RWPE2 (cell line): ENCODE data around the gene HIVEP3.
"Not testable (repeated sequence)": the region's sequence is repeated elsewhere in the genome, so short reads cannot be mapped to it uniquely, and the experiment has no call there.

Experiments
- ATAC-seq: fragments of 200-7000 bp; cut with Tn5 transposase; 3 replicates; pipeline ENCODE4 v1.9.1; 2021; ENCODE audit warnings: low read depth
- DNase-seq: peaks from one replicate; pipeline ENCODE4 v3.0.0-alpha.2; 2020; ENCODE audit warnings: low spot score
- H3K27ac ChIP-seq: fragments of 450-650 bp; 2 replicates; pipeline ENCODE4 v1.5.1; 2017; ENCODE audit warnings: mild to moderate bottlenecking; ENCODE audit not compliant: poor library complexity, severe bottlenecking
- H3K27me3 ChIP-seq: fragments of 250-450 bp; sonication (Bioruptor Pico); 2 replicates; pipeline ENCODE4 v1.5.1; 2021; ENCODE audit warnings: mild to moderate bottlenecking, moderate library complexity; ENCODE audit not compliant: insufficient read depth, poor library complexity, severe bottlenecking
- H3K36me3 ChIP-seq: fragments of 250-450 bp; sonication (Bioruptor Pico); 2 replicates; pipeline ENCODE4 v1.5.1; 2020; ENCODE audit warnings: low read depth, mild to moderate bottlenecking, moderate library complexity
- H3K4me1 ChIP-seq: fragments of 250-450 bp; sonication (Bioruptor Pico); 2 replicates; pipeline ENCODE4 v1.5.1; 2021; ENCODE audit warnings: mild to moderate bottlenecking, moderate library complexity; ENCODE audit not compliant: insufficient read depth, poor library complexity, severe bottlenecking
- H3K4me3 ChIP-seq: fragments of 250-450 bp; sonication (Bioruptor Pico); 2 replicates; pipeline ENCODE4 v1.5.1; 2021; ENCODE audit warnings: mild to moderate bottlenecking, moderate library complexity; ENCODE audit not compliant: severe bottlenecking
- H3K9me3 ChIP-seq: fragments of 250-450 bp; sonication (Bioruptor Pico); 2 replicates; pipeline ENCODE4 v1.5.1; 2021; ENCODE audit warnings: mild to moderate bottlenecking, moderate library complexity; ENCODE audit not compliant: severe bottlenecking
- TF ChIP-seq, protein P1 (sequence below): fragments of 450-650 bp; IDR thresholded peaks from one replicate; pipeline ENCODE4 v1.5.1; 2017; ENCODE audit warnings: mild to moderate bottlenecking, moderate library complexity; ENCODE audit not compliant: poor library complexity, severe bottlenecking

Gene HIVEP3

DNA sequence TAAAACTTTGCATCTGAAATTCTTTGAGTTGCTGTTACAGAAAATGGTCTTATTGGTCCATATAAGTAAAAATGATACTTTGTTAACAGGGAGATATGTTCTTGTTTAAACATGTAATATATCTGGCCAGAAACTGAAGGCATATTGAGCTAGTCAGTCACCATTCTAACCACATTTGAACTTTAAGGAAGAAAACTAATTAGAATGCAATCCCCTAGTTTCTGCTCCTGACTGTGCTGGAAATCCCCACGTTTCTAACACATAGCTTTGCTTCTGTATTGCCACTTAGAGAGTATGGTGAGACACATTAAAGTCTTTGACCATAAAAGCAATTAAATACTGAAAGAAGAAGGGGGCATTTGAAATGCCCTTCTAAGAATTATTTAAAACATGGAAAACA is 32.1 kb upstream of the HIVEP3 start:
- Histone ChIP-seq H3K4me3 (no peak overlapping the region), H3K27me3 (no peaks in the 10 kb centered on the region), H3K27ac (no peak overlapping the region), H3K9me3 (no peaks in the 10 kb centered on the region), H3K36me3 (no peaks in the 10 kb centered on the region), H3K4me1 (peaks cover 29% of the 10 kb centered on the region)
- DNase-seq (no peak), ATAC-seq (no peak)
- TF ChIP-seq, protein P1, sequence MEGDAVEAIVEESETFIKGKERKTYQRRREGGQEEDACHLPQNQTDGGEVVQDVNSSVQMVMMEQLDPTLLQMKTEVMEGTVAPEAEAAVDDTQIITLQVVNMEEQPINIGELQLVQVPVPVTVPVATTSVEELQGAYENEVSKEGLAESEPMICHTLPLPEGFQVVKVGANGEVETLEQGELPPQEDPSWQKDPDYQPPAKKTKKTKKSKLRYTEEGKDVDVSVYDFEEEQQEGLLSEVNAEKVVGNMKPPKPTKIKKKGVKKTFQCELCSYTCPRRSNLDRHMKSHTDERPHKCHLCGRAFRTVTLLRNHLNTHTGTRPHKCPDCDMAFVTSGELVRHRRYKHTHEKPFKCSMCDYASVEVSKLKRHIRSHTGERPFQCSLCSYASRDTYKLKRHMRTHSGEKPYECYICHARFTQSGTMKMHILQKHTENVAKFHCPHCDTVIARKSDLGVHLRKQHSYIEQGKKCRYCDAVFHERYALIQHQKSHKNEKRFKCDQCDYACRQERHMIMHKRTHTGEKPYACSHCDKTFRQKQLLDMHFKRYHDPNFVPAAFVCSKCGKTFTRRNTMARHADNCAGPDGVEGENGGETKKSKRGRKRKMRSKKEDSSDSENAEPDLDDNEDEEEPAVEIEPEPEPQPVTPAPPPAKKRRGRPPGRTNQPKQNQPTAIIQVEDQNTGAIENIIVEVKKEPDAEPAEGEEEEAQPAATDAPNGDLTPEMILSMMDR, result no peak

DNA sequence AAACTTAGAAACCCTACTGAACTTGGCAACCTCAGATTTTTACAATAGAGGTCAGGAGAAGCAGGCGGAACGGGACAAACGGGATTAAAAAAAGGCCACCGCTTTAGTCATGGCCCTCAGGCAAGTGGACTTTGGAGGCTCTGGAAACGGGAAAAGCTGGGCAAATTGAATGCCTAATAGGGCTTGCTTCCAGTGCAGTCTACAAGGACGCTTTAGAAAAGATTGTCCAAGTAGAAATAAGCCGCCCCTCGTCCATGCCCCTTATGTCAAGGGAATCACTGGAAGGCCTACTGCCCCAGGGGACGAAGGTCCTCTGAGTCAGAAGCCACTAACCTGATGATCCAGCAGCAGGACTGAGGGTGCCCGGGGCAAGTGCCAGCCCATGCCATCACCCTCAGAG is 27.2 kb upstream of the HIVEP3 start:
- H3K9me3 ChIP-seq, H3K4me1 ChIP-seq, H3K27me3 ChIP-seq, ATAC-seq, H3K4me3 ChIP-seq, H3K27ac ChIP-seq, H3K36me3 ChIP-seq, DNase-seq: not testable (repeated sequence)

DNA sequence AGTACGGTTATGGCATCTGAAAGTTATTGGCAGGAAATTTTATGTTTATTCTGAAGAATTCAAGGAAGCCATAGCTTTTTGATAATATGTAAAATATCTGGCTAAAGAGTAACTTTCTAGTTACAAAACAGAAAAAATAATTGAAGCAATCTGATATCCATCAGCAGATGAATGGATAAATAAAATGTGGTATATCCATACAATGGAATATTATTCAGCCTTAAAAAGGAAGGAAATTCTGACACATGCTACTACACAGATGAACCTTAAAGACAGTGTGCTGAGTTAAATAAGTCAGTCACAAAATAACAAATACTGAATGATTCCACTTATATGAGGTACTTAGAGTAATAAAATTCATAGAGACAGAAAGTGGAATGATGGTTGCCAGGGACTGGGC is 25.0 kb upstream of the HIVEP3 start:
- Histone ChIP-seq H3K4me3 (no peak overlapping the region), H3K27me3 (no peaks in the 10 kb centered on the region), H3K27ac (no peak overlapping the region), H3K4me1 (no peaks in the 10 kb centered on the region), H3K9me3 (peaks cover 2% of the 10 kb centered on the region), H3K36me3 (no peaks in the 10 kb centered on the region)
- ATAC-seq (no peak), DNase-seq (no peak)
- TF ChIP-seq, protein P1, result no peak

DNA sequence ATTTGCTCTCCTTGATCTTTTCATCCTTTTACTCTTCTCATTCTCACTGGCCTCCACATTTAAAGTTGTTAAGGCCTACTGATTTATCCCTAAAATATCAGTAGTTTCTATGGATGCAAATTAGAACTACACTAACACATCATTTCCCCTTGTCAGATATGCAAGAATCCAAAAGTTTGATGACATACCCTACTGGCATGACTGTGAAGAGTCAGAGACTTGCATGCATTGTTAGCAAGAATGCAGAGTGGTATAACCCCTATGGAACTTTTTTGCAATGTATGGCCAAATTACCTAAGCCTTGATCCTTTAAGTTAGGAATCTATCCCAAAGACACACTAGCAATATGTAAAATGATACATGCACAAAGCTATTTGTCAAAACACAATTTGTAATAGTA is 23.6 kb upstream of the HIVEP3 start:
- ATAC-seq, result no peak
- no peak for DNase-seq
- Histone ChIP-seq H3K27ac (no peak overlapping the region), H3K27me3 (no peaks in the 10 kb centered on the region), H3K4me3 (no peak overlapping the region), H3K36me3 (no peaks in the 10 kb centered on the region), H3K4me1 (no peaks in the 10 kb centered on the region), H3K9me3 (peaks cover 2% of the 10 kb centered on the region)
- TF ChIP-seq, protein P1, result no peak

DNA sequence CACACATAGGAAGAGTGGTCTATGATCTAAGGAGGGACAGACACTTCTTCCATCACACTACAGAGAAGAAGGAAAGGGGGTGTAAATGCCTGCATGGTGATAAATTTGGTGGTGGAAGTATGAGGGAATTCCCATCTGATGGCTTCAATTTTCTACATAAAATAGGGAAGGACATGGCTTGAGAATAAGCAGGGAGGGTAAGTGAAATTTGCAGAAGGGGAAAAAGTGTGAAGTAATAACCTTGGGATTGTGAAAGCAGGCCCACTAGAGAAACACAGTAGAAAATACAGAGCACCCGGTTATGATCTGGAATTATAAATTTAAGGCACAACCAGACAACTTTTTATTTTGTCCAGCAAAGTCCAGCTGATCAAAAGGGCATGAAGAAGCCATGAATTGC is 22.7 kb upstream of the HIVEP3 start:
- peaks cover under 1% of the 10 kb centered on the region for H3K4me1 ChIP-seq
- H3K9me3 ChIP-seq, result peaks cover 2% of the 10 kb centered on the region
- TF ChIP-seq, protein P1, result no peak
- no peaks in the 10 kb centered on the region for H3K27me3 ChIP-seq
- no peaks in the 10 kb centered on the region for H3K36me3 ChIP-seq
- no peak overlapping the region for H3K4me3 ChIP-seq
- H3K27ac ChIP-seq, result no peak overlapping the region
- no peak for DNase-seq
- no peak for ATAC-seq
